ENCODE measurements around the gene MYPOP.

DNA sequence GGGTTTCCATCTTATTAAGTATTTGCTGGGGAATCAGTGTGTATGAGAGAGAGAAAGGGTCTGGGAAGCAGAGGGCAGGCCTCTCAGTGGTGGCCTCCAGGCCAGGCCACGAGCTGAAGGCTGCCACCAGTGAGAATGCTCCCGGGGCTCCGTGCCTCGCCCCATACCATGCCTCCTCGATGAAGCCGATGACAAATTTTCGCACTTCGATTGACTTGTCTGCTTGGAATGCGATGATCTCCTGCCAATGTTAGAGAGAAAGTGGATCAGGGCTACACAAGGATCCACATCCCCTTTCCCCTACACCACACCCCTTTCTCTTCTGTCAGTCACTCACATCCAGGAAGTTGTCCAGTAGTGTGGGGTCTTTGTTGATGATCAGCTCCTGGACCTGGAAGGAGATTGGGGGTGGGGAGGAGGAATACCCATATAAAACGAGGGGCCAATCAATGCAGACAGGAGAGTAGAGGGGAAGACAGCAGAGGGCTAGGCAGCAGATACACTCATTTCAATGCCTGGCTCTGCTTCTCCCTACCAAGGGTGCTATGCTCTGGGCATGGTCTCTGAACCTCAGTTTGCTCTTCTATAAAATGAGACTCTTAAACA lies 50.2 kb downstream of the MYPOP start:
- TF ChIP-seq, protein P1, sequence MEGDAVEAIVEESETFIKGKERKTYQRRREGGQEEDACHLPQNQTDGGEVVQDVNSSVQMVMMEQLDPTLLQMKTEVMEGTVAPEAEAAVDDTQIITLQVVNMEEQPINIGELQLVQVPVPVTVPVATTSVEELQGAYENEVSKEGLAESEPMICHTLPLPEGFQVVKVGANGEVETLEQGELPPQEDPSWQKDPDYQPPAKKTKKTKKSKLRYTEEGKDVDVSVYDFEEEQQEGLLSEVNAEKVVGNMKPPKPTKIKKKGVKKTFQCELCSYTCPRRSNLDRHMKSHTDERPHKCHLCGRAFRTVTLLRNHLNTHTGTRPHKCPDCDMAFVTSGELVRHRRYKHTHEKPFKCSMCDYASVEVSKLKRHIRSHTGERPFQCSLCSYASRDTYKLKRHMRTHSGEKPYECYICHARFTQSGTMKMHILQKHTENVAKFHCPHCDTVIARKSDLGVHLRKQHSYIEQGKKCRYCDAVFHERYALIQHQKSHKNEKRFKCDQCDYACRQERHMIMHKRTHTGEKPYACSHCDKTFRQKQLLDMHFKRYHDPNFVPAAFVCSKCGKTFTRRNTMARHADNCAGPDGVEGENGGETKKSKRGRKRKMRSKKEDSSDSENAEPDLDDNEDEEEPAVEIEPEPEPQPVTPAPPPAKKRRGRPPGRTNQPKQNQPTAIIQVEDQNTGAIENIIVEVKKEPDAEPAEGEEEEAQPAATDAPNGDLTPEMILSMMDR (IDR thresholded peaks at IDR 0.05), result no peak
- no peak for TF ChIP-seq POLR2A (IDR thresholded peaks at IDR 0.05)

Data from adrenal gland (tissue), 5 donors.